IMR-90 (cell line): Measurements from ENCODE around the gene TRPM8. TPM values are rescaled to one million over a fixed set of nuclear protein-coding genes. Genes with fewer than 3 reads are reported as not detected.

ENCODE experiments used
- ATAC-seq: fragments of 200-7000 bp; cut with Tn5 transposase; 2 replicates; pipeline ENCODE4 v1.9.1; 2020; ENCODE audit warnings: low read depth, mild to moderate bottlenecking, moderate library complexity
- BruUV-seq: library from RNA; stranded (reverse); fragments of 400-500 nt; replicated peaks from 2 replicates; lab custom pipeline; 2021; lab: Mats Ljungman, UMichigan
- CTCF ChIA-PET: fragments of 300-600 bp; formaldehyde crosslinking; extraction: SDS; loops from one replicate; lab custom pipeline; 2021; ENCODE audit warnings: antibody characterized with exemption; lab: Yijun Ruan, JAX
- POLR2A ChIA-PET: fragments of 300-600 bp; sonication (Branson Sonifier 250); formaldehyde crosslinking; loops from one replicate; lab custom pipeline; 2022; ENCODE audit warnings: antibody characterized with exemption; ENCODE audit not compliant: unreplicated experiment; lab: Charles Lee
- DNase-seq: peaks from one replicate; pipeline ENCODE4 v3.0.0; 2013
- H2AFZ ChIP-seq: replicated peaks from 2 replicates; pipeline ENCODE3; 2013; ENCODE audit warnings: low read length, mild to moderate bottlenecking; ENCODE audit not compliant: poor library complexity
- H2AK5ac ChIP-seq: 2 replicates; pipeline ENCODE4 v1.6.1; 2013; ENCODE audit warnings: low read depth, low read length, inconsistent platforms
- H2AK9ac ChIP-seq: replicated peaks from 2 replicates; pipeline ENCODE3; 2013; ENCODE audit warnings: mild to moderate bottlenecking, low read depth, low read length, moderate library complexity; ENCODE audit not compliant: poor library complexity
- H2BK120ac ChIP-seq: 2 replicates; pipeline ENCODE4 v1.6.1; 2013; ENCODE audit warnings: low read depth, low read length, inconsistent platforms
- H2BK15ac ChIP-seq: 3 replicates; pipeline ENCODE4 v1.6.1; 2013; ENCODE audit warnings: low read depth, low read length, inconsistent platforms
- H2BK20ac ChIP-seq: 2 replicates; pipeline ENCODE4 v1.6.1; 2013; ENCODE audit warnings: low read depth, mild to moderate bottlenecking, inconsistent platforms, low read length, moderate library complexity
- H2BK5ac ChIP-seq: 2 replicates; pipeline ENCODE4 v1.6.1; 2013; ENCODE audit warnings: mild to moderate bottlenecking, low read depth, low read length, inconsistent platforms; ENCODE audit not compliant: poor library complexity, severe bottlenecking
- H3K14ac ChIP-seq: replicated peaks from 2 replicates; pipeline ENCODE4 v1.6.1; 2013; ENCODE audit warnings: low read depth, low read length, inconsistent platforms
- H3K18ac ChIP-seq: 2 replicates; pipeline ENCODE4 v1.6.1; 2013; ENCODE audit warnings: low read depth, low read length, control low read depth
- H3K23ac ChIP-seq: 2 replicates; pipeline ENCODE4 v1.6.1; 2013; ENCODE audit warnings: low read depth, low read length, inconsistent platforms
- H3K27ac ChIP-seq: 2 replicates; pipeline ENCODE4 v1.5.1; 2013; ENCODE audit warnings: mild to moderate bottlenecking, control low read depth, low read length; ENCODE audit not compliant: insufficient read depth
- H3K27me3 ChIP-seq: 2 replicates; pipeline ENCODE4 v1.6.1; 2013; ENCODE audit warnings: low read length; ENCODE audit not compliant: control insufficient read depth, insufficient read depth
- H3K36me3 ChIP-seq: 2 replicates; pipeline ENCODE4 v1.6.1; 2013; ENCODE audit warnings: low read length, mixed read lengths; ENCODE audit not compliant: control insufficient read depth, insufficient read depth
- H3K4ac ChIP-seq: 2 replicates; pipeline ENCODE4 v1.6.1; 2013; ENCODE audit warnings: low read depth, low read length, inconsistent platforms
- H3K4me1 ChIP-seq: 2 replicates; pipeline ENCODE4 v1.6.1; 2013; ENCODE audit warnings: low read length, mixed read lengths; ENCODE audit not compliant: control insufficient read depth, insufficient read depth
- H3K4me2 ChIP-seq: 2 replicates; pipeline ENCODE4 v1.6.1; 2013; ENCODE audit warnings: low read depth, mild to moderate bottlenecking, control low read depth, low read length, moderate library complexity
- H3K4me3 ChIP-seq: 2 replicates; pipeline ENCODE4 v1.5.1; 2013; ENCODE audit warnings: low read depth, mild to moderate bottlenecking, control low read depth, low read length, moderate library complexity; ENCODE audit not compliant: insufficient read depth
- H3K56ac ChIP-seq: 2 replicates; pipeline ENCODE4 v1.6.1; 2013; ENCODE audit warnings: low read length, inconsistent platforms; ENCODE audit not compliant: insufficient read depth; ENCODE audit errors: extremely low read depth
- H3K79me1 ChIP-seq, 2 experiments: 2 replicates each; pipeline ENCODE4 v1.6.1; 2013; ENCODE audit warnings: low read length in 2 of 2, inconsistent platforms in 1 of 2, low read depth in 1 of 2
- H3K9ac ChIP-seq: 2 replicates; pipeline ENCODE4 v1.6.1; 2013; ENCODE audit warnings: low read depth, low read length, control low read depth
- H3K9me1 ChIP-seq: 2 replicates; pipeline ENCODE4 v1.6.1; 2013; ENCODE audit warnings: low read length, inconsistent platforms; ENCODE audit not compliant: insufficient read depth
- H3K9me3 ChIP-seq: 2 replicates; pipeline ENCODE4 v1.6.1; 2013; ENCODE audit warnings: low read length; ENCODE audit not compliant: control insufficient read depth, insufficient read depth
- H4K20me1 ChIP-seq: 2 replicates; pipeline ENCODE4 v1.6.1; 2013; ENCODE audit warnings: low read length, inconsistent platforms; ENCODE audit not compliant: insufficient read depth
- H4K5ac ChIP-seq: 2 replicates; pipeline ENCODE4 v1.6.1; 2013; ENCODE audit warnings: mild to moderate bottlenecking, low read depth, low read length, control low read depth
- H4K8ac ChIP-seq, 2 experiments: 2 replicates each; pipeline ENCODE4 v1.6.1; 2013; ENCODE audit warnings: low read depth in 2 of 2, low read length in 2 of 2, control low read depth in 1 of 2, inconsistent platforms in 1 of 2
- H4K91ac ChIP-seq: 2 replicates; pipeline ENCODE4 v1.6.1; 2013; ENCODE audit warnings: low read depth, low read length, inconsistent platforms; ENCODE audit not compliant: insufficient read depth
- BHLHE40 ChIP-seq: fragments of 150-350 bp; IDR thresholded peaks from 2 replicates; pipeline ENCODE4 v1.6.1; 2016; ENCODE audit warnings: mild to moderate bottlenecking, low read depth, low read length
- CEBPB ChIP-seq: IDR thresholded peaks from 2 replicates; pipeline ENCODE4 v1.6.1; 2012; ENCODE audit warnings: low read depth, low read length, improper control_type of control experiment
- CHD1 ChIP-seq: IDR thresholded peaks from 2 replicates; pipeline ENCODE4 v1.6.1; 2012; ENCODE audit warnings: low read depth, low read length, improper control_type of control experiment
- CTCF ChIP-seq: conservative IDR thresholded peaks from 2 replicates; pipeline ENCODE4 v1.5.1; 2012; ENCODE audit warnings: mild to moderate bottlenecking, low read depth, low read length, improper control_type of control experiment
- ELK1 ChIP-seq: fragments of 150-350 bp; IDR thresholded peaks from 2 replicates; pipeline ENCODE4 v1.6.1; 2016; ENCODE audit warnings: low read depth, mild to moderate bottlenecking, low read length, moderate library complexity, borderline replicate concordance
- FOS ChIP-seq: fragments of 150-350 bp; IDR thresholded peaks from 2 replicates; pipeline ENCODE4 v1.6.1; 2016; ENCODE audit warnings: low read depth, low read length
- MAFK ChIP-seq: IDR thresholded peaks from 2 replicates; pipeline ENCODE4 v1.6.1; 2012; ENCODE audit warnings: low read depth, low read length, improper control_type of control experiment
- MAZ ChIP-seq: IDR thresholded peaks from 2 replicates; pipeline ENCODE4 v1.6.1; 2012; ENCODE audit warnings: low read depth, mild to moderate bottlenecking, low read length, improper control_type of control experiment, moderate library complexity, borderline replicate concordance
- NFE2L2 ChIP-seq: fragments of 150-350 bp; IDR thresholded peaks from 2 replicates; pipeline ENCODE4 v1.6.1; 2016; ENCODE audit warnings: low read depth, mild to moderate bottlenecking, low read length
- POLR2A ChIP-seq: IDR thresholded peaks from 2 replicates; pipeline ENCODE4 v1.6.1; 2012; ENCODE audit warnings: mild to moderate bottlenecking, low read depth, low read length
- RAD21 ChIP-seq: IDR thresholded peaks from 2 replicates; pipeline ENCODE4 v1.6.1; 2012; ENCODE audit warnings: low read length, improper control_type of control experiment
- RCOR1 ChIP-seq: IDR thresholded peaks from 2 replicates; pipeline ENCODE4 v1.6.1; 2012; ENCODE audit warnings: mild to moderate bottlenecking, low read length, improper control_type of control experiment; ENCODE audit not compliant: insufficient replicate concordance
- SMC3 ChIP-seq: fragments of 150-350 bp; IDR thresholded peaks from 2 replicates; pipeline ENCODE4 v1.6.1; 2016; ENCODE audit warnings: low read depth, mild to moderate bottlenecking, antibody characterized with exemption, low read length, moderate library complexity
- USF2 ChIP-seq: fragments of 150-350 bp; IDR thresholded peaks from 2 replicates; pipeline ENCODE4 v1.6.1; 2017; ENCODE audit warnings: mild to moderate bottlenecking, antibody characterized with exemption, low read length, low read depth
- WGBS, 2 experiments: methylation state at CpG; one replicate each; pipeline versions ENCODE4 v1.1.5 to v1.1.7; 2013; ENCODE audit warnings: missing lambda C conversion rate in 2 of 2; ENCODE audit not compliant: insufficient read length in 1 of 2; ENCODE audit errors: extremely low coverage in 2 of 2; 5-methylcytosine and 5-hydroxymethylcytosine counted together
- dilution Hi-C: fragments of 300-500 bp; cut with HindIII; formaldehyde crosslinking; loops from one replicate; pipeline ENCODE4 v1.14.3; 2018; ENCODE audit warnings: low sequenced_read_pairs; ENCODE audit not compliant: unreplicated experiment
- in situ Hi-C: fragments of 300-500 bp; cut with MboI; formaldehyde crosslinking; loops from 3 replicates; pipeline ENCODE4 v1.14.3; 2019; ENCODE audit warnings: low sequenced_read_pairs, inconsistent platforms, mixed read lengths
- intact Hi-C: fragments of 100-400 bp; cut with micrococcal nuclease; formaldehyde crosslinking; loops from 2 replicates; pipeline ENCODE4 v1.10.0; 2022
- polyA plus RNA-seq, 3 experiments: library from polyadenylated mRNA; depleted of rRNA; stranded (reverse); fragments of >200 nt; gene quantifications; 2 replicates each; pipeline ENCODE4 v1.2.3, GENCODE V29; 2012; ENCODE audit warnings: low replicate concordance in 1 of 3
- total RNA-seq: library from RNA; depleted of rRNA; stranded (reverse); fragments of >200 nt; gene quantifications from 2 replicates; pipeline ENCODE4 v1.2.3, GENCODE V29; 2012

TRPM8 gene
- total and polyA plus RNA-seq, 2 of the 4 experiments (the other 2 are of a cell fraction) = not detected

GRCh38 chr2:233867993-233868532, 49.1 kb upstream of the TRPM8 start, which contains the start of gene MSL3B (continued):
- TF ChIP-seq RAD21 (no peak), FOS (no peak), MAFK (no peak)

GRCh38 chr2:233871432-233871831, 45.7 kb upstream of the TRPM8 start:
- no peak overlapping the region for H2AK5ac ChIP-seq
- CTCF ChIA-PET = no interaction called here
- H2BK20ac ChIP-seq = no peak overlapping the region
- H4K8ac ChIP-seq = no peak overlapping the region
- no peaks in the 10 kb centered on the region for H3K9me1 ChIP-seq
- in situ Hi-C loops = no loop called here
- ATAC-seq = no peak
- H3K36me3 ChIP-seq = 0 out of 2 replicates have a peak, but pooled peaks cover 2% of the 10 kb centered on the region
- no peak overlapping the region for H3K18ac ChIP-seq
- no peak overlapping the region for H4K91ac ChIP-seq
- H3K27me3 ChIP-seq = peaks cover 3% of the 10 kb centered on the region
- H3K27ac ChIP-seq = no peak overlapping the region
- no peak overlapping the region for H2AK9ac ChIP-seq
- no peak overlapping the region for H2BK5ac ChIP-seq
- no TSS peak for BruUV-seq
- no peak overlapping the region for H2BK120ac ChIP-seq
- POLR2A ChIA-PET = no interaction called here
- peaks cover 0 to 6% of the 10 kb centered on the region in 2 experiments; a peak in 1 of 4 replicates for H3K79me1 ChIP-seq
- H4K20me1 ChIP-seq = no peaks in the 10 kb centered on the region
- no peak overlapping the region for H3K56ac ChIP-seq
- no peak overlapping the region for H3K9ac ChIP-seq
- no peaks in the 10 kb centered on the region for H3K4me1 ChIP-seq
- H4K5ac ChIP-seq = no peak overlapping the region
- H3K9me3 ChIP-seq = no peaks in the 10 kb centered on the region
- no peak overlapping the region for H3K4ac ChIP-seq
- H3K23ac ChIP-seq = no peak overlapping the region
- no peak overlapping the region for H3K4me3 ChIP-seq
- H3K14ac ChIP-seq = no peak overlapping the region
- intact Hi-C loops = no loop called here
- 100% methylated on average over 1 of the region's 4 CpGs; no CpG with 5 or more reads in 1 of the 2 experiments for WGBS, 2 experiments
- H3K4me2 ChIP-seq = no peak overlapping the region
- dilution Hi-C loops = no loop called here
- no peak for DNase-seq
- H2BK15ac ChIP-seq = no peak overlapping the region
- H2AFZ ChIP-seq = no peak overlapping the region
- TF ChIP-seq ELK1 (no peak), NFE2L2 (no peak), SMC3 (no peak), CHD1 (no peak), CEBPB (no peak), MAZ (no peak), CTCF (no peak), RCOR1 (no peak), RAD21 (no peak), BHLHE40 (no peak), POLR2A (no peak), FOS (no peak), MAFK (no peak), USF2 (no peak)
